Measurements from ENCODE around the gene PAPPA2. TPM values are rescaled to one million over a fixed set of nuclear protein-coding genes. Genes with fewer than 3 reads are reported as not detected.

The PAPPA2 gene
- total RNA-seq, 4 donors from 2014 or later, result 0.07 to 0.97 (median 0.14) TPM

DNA sequence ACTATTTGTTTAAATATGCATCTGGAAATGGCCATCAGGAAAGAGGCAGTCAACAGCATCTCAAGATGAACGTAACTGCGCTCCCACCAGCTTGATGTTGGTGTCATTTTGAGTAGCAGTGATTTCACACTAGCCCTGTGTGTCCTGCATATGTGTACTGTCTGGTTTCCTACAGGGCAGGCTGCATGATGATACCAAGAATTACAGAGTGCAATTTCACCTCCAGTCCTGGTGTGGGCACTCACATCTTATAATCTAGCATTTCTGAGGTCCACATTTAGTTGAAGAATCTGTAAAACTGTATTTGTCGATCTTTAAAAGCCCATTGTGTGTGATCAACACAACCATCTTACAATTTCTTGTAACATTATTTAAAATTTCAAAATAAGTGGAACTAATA lies 336.4 kb downstream of the PAPPA2 start:
- DNase-seq (ENCODE audit: low spot score in 2 of 2), result no peak
- intact Hi-C loops (cut with DNase I; ENCODE audit: low total_unique reads), result no loop called here
- TF ChIP-seq, protein P1, sequence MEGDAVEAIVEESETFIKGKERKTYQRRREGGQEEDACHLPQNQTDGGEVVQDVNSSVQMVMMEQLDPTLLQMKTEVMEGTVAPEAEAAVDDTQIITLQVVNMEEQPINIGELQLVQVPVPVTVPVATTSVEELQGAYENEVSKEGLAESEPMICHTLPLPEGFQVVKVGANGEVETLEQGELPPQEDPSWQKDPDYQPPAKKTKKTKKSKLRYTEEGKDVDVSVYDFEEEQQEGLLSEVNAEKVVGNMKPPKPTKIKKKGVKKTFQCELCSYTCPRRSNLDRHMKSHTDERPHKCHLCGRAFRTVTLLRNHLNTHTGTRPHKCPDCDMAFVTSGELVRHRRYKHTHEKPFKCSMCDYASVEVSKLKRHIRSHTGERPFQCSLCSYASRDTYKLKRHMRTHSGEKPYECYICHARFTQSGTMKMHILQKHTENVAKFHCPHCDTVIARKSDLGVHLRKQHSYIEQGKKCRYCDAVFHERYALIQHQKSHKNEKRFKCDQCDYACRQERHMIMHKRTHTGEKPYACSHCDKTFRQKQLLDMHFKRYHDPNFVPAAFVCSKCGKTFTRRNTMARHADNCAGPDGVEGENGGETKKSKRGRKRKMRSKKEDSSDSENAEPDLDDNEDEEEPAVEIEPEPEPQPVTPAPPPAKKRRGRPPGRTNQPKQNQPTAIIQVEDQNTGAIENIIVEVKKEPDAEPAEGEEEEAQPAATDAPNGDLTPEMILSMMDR (IDR thresholded peaks at IDR 0.05), result no peak
- TF ChIP-seq POLR2A (IDR thresholded peaks at IDR 0.05), result no peak
- 85 to 87% methylated on average over 3 of the region's 3 CpGs for WGBS, 2 donors
- H3K4me3 ChIP-seq (ENCODE audit: low read depth, poor library complexity, severe bottlenecking), result no peak overlapping the region

DNA sequence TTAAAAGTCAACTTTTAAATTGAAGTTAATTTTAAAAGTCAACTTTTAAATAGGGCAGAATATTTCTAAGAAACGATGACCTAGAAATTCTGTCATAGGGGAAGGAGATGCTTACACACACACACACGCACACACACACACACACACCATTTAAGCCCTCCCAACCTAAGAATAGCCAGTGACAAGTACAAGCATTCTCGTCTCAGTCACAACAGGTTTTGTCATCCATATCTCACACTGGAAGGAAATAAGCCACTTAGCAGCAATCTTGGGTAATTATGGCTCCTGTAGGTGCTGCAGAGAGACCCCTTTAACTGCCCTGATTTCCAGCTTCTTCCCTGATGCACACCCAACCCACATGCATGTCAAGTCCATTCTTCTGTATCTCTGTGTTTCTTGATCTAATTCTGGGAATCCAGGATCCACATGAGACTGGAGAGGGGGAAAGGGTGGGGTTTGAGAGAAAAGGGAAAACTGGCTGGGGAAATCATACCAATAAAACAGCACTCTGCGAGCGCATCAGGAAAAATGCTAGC lies 338.1 kb downstream of the PAPPA2 start:
- WGBS, 2 donors, result 56 to 67% methylated on average over 5 of the region's 5 CpGs
- intact Hi-C loops (cut with DNase I; ENCODE audit: low total_unique reads), result no loop called here

DNA sequence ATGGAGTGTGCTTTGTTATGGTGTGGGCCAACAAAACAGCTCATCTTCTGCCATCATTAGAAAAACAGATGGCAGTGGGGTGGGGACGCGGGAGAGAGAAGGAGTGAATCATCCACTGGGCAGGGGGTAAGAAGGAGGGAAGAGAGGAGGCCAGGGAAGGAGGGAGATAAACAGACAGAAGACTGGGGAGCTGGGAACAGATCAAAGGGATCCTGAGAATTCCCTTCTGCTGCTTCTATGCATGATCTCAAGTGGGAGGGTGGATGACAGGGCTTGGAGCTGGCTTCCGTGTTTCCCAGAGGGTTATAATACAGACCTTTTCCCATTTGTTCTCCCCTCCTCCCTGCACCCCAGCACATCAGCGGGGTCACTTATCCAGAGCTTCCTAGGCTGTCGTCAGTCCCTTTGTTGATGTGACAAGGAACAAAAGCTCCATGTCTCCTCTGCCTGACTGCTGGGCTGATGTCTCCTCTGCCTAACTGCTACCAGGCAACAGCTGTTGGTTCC lies 338.6 kb downstream of the PAPPA2 start:
- DNase-seq (ENCODE audit: low spot score in 2 of 2), result peak in 1 of 2 donors; percentile 56
- H3K4me3 ChIP-seq (ENCODE audit: low read depth, poor library complexity, severe bottlenecking), result no peak overlapping the region
- intact Hi-C loops (cut with DNase I; ENCODE audit: low total_unique reads), result no loop called here
- WGBS, 2 donors, result 18 to 23% methylated on average over 5 of the region's 5 CpGs
- TF ChIP-seq POLR2A (IDR thresholded peaks at IDR 0.05), result no peak
- TF ChIP-seq, protein P1 (IDR thresholded peaks at IDR 0.05), result no peak

More for the DNA sequence above, 338.1 kb downstream of the PAPPA2 start:
- no peak for DNase-seq (ENCODE audit: low spot score in 2 of 2)
- TF ChIP-seq POLR2A (IDR thresholded peaks at IDR 0.05), result no peak
- TF ChIP-seq, protein P1 (IDR thresholded peaks at IDR 0.05), result no peak
- H3K4me3 ChIP-seq (ENCODE audit: low read depth, poor library complexity, severe bottlenecking), result no peak overlapping the region

DNA sequence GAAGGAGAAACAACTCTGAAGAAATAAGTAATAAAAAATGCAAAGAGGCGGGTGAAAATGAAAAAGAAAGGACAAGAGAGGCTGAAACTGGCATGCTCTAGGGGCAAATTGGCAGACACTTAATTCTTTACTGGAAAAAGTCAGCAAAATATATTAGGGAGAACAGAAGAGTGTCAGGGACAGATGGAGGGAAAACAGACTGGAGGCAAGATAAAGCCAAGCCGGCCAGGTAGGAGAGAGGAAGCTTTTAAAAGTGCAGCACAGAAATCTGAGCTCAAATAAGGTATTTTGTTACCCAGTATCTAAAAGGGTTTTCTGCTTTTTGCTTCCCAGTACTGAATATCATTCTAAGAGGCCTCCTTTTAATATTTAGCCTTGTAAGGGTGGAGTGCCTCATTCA lies 339.3 kb downstream of the PAPPA2 start:
- intact Hi-C loops (cut with DNase I; ENCODE audit: low total_unique reads), result no loop called here
- no peak for DNase-seq (ENCODE audit: low spot score in 2 of 2)
- H3K4me3 ChIP-seq (ENCODE audit: low read depth, poor library complexity, severe bottlenecking), result no peak overlapping the region
- WGBS, 2 donors, result 42 to 51% methylated on average over 2 of the region's 2 CpGs
- TF ChIP-seq, protein P1 (IDR thresholded peaks at IDR 0.05), result no peak
- no peak for TF ChIP-seq POLR2A (IDR thresholded peaks at IDR 0.05)

DNA sequence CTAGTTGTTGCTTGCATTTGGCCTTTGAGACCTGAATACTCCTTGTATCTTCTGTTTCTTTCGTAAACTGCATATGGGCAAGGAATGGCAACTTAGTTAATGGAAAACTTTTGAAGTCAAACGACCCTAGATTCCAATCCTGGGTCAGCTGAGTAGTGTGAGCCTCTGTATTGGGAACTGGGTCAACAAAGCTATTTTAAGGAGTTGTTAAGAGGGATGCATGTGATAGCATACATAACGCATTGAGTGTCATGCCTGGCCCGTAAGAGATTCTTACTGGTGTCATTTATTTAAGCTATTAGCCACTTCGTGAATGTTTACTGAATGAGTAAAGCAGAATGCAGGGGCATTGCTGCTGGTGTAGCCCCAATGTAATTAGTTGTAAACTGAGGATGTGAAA lies 340.1 kb downstream of the PAPPA2 start:
- TF ChIP-seq POLR2A (IDR thresholded peaks at IDR 0.05), result no peak
- TF ChIP-seq, protein P1 (IDR thresholded peaks at IDR 0.05), result no peak
- intact Hi-C loops (cut with DNase I; ENCODE audit: low total_unique reads), result no loop called here
- no peak for DNase-seq (ENCODE audit: low spot score in 2 of 2)
- H3K4me3 ChIP-seq (ENCODE audit: low read depth, poor library complexity, severe bottlenecking), result no peak overlapping the region
- WGBS, 2 donors, result 65 to 69% methylated on average over 5 of the region's 5 CpGs

DNA sequence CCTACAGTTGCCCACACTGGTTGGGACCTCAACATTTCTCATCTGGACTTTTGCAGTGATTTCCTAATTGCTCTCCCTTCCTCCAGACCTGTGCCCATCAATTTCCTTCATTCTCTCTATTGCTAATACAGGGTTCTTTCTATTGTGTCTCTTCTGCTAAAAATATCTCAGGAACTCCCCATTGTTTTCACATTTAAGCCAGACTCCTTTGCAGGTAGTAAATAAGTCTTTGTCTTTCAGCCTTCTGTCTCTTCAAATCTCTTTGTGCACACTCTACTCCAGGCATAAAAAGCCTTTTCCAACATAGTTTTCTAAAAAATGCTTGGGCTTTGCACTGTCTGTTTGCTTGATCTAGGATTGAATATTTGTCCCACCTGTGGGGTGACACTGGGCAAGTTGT lies 340.6 kb downstream of the PAPPA2 start:
- intact Hi-C loops (cut with DNase I; ENCODE audit: low total_unique reads), result no loop called here
- no peak for DNase-seq (ENCODE audit: low spot score in 2 of 2)
- TF ChIP-seq, protein P1 (IDR thresholded peaks at IDR 0.05), result no peak
- TF ChIP-seq POLR2A (IDR thresholded peaks at IDR 0.05), result no peak
- no peak overlapping the region for H3K4me3 ChIP-seq (ENCODE audit: low read depth, poor library complexity, severe bottlenecking)

Data from lower leg skin (tissue), 4 donors.